Uterus (tissue), 2 donors: ENCODE measurements around the gene USP22.

ENCODE experiments used
- CTCF ChIP-seq, 4 experiments: fragments of 200-600 bp in 2 of 4; fragments of 450-650 bp in 2 of 4; sonication (generic) in 2 of 4; IDR thresholded peaks; one replicate each; pipeline ENCODE4 v1.5.1; 2016 to 2019; ENCODE audit warnings: antibody characterized with exemption in 4 of 4, mild to moderate bottlenecking in 2 of 4, moderate library complexity in 1 of 4
- POLR2A ChIP-seq, 2 donors: fragments of 450-650 bp; IDR thresholded peaks; one replicate each; pipeline ENCODE4 v1.6.1; 2016; ENCODE audit warnings: antibody characterized with exemption in 2 of 2, mild to moderate bottlenecking in 1 of 2, moderate library complexity in 1 of 2

GRCh38 chr17:20970329-20970728 is 72.5 kb downstream of the USP22 start:
- TF ChIP-seq POLR2A (IDR thresholded peaks at IDR 0.05), result no peak
- no peak for TF ChIP-seq CTCF (IDR thresholded peaks at IDR 0.05)
